HG03066 (cell line): ENCODE results near the gene ARHGEF6.
"Not testable (repeated sequence)": the region's sequence is repeated elsewhere in the genome, so short reads cannot be mapped to it uniquely, and the experiment has no call there.

ENCODE experiments used
- ATAC-seq: cut with Tn5 transposase; IDR thresholded peaks from one replicate; pipeline ENCODE4 v1.9.1; 2021; ENCODE audit warnings: low read depth; ENCODE audit not compliant: unreplicated experiment

ARHGEF6 gene

GRCh38 chrX:136789856-136790255 is 9.1 kb upstream of the ARHGEF6 start:
- no peak for ATAC-seq

DNA sequence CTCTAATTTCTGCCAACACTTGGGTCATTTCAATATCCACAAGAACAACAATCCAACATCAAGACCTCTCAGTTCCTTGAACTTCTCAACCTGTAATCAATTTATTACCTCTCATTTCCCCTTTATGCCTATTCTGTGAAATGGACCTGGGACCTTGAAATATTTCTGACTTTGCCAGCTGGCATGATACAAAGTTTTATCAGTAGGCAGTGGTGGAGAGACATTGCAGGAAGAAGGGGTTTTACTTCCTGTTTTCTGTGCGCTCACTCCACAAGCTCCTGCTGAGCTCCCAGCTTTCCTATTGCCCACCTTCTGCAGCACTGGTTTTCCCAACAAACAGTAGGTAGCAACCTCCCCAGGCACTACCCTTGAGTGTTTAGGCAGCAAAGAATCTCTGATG is 3.5 kb upstream of the ARHGEF6 start:
- ATAC-seq = no peak

DNA sequence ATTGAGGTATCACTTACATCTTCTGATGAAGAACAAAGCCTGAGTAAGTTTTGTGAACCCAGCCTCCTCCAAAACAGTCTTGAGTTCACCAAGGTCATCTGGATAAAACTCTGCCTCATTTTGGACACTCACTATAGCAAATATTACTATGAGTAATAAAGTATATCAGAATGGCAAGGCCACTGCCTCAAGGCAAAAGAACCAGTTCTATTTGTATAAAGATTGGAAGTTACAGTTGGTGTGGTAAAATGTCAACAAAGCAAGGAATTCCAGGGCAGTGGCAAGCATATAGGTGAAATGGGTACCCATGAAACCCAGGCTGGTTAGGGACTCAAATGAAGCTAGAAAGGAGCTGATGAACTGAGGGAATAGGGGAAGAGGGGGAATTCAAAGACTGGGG is 2.4 kb upstream of the ARHGEF6 start:
- ATAC-seq = no peak

GRCh38 chrX:136781180-136781797 is 557 bp upstream of the ARHGEF6 start:
- no peak for ATAC-seq

GRCh38 chrX:136780241-136780640 is 491 bp downstream of the ARHGEF6 start:
- no peak for ATAC-seq

GRCh38 chrX:136779346-136779781 is 1.4 kb downstream of the ARHGEF6 start:
- no peak for ATAC-seq

GRCh38 chrX:136778916-136779315 is 1.8 kb downstream of the ARHGEF6 start:
- ATAC-seq = no peak

GRCh38 chrX:136778020-136778419 is 2.7 kb downstream of the ARHGEF6 start:
- ATAC-seq = no peak

GRCh38 chrX:136773648-136774047 is 7.1 kb downstream of the ARHGEF6 start:
- no peak for ATAC-seq

GRCh38 chrX:136771869-136772268 is 8.9 kb downstream of the ARHGEF6 start:
- ATAC-seq = not testable (repeated sequence)

DNA sequence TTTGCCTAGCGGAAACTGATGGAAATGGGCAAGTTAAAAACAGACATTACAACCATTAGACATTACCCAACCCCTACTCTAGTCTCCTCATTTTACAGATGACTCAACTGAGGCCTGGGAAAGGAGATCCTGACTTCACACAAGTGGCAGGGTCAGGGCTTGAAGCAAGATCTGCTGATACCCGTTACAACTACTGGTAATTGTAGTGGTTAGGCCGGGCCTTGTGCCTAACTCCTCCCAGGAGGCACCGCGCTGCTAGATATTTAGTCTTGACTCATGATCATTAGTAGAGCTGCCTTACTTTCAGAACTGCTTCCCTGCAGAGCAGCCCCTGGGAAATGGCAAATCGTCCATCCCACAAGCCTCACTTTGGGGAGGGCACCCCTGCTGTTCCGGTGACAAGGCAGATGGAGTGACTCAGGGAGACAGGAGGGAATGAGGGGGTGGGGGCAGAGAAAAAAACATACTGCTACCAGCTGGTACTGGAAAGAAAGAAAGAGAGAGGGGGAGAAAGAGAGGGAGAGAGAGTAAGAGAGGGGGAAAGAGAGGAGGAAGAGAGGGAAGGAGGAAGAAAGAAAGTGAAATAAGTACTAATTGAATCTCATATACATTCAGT is 12.2 kb downstream of the ARHGEF6 start:
- no peak for ATAC-seq

DNA sequence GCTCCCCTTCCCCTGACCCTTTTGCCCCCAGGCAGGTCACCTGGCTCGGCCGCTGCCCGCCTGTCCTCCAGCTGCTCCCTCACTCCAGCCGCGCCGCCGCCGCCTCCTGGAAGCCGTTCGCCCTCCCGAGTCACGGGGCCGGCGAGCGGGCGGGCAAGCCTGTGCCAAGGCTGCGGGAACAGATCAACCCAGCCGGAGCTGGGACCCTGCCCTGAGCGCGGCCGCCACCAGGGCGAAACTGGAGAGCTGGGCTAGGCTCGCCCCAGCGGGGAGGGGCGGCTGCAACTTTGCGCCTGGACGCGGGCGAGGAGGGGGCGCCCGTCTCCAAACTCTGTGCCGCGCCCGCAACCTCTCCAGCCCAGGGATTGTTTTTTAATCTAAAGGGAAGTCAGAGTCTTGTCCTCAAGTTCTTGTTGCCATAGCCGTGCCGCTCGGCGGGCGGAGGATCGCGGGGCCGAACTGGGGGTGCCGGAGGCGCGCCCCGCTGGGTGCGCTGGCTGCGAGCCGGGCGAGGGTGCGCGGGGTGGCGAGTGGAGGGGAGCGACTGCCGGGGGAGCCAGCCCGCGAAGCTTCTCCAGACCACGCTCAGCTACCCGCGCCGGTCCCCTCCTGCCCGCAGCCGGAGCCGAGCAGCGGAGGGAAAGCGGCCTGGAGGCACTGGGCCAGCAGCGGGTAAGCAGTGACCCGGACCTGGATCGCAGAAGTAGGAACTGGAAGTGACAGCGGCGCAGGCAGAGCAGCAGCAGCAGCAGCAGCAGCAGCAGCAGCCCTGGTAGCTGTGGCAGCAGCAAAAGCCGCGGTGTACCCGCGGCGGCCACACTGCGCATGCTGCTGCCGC is 13.4 kb downstream of the ARHGEF6 start:
- ATAC-seq = peak; percentile 63

GRCh38 chrX:136766785-136767103 is 14.0 kb downstream of the ARHGEF6 start:
- ATAC-seq = peak; percentile 2

- no peak for ATAC-seq
These were observed 14.8 kb downstream of the ARHGEF6 start for GRCh38 chrX:136765821-136766356.

GRCh38 chrX:136764206-136764605 is 16.5 kb downstream of the ARHGEF6 start:
- ATAC-seq = no peak

GRCh38 chrX:136762820-136763452 is 17.8 kb downstream of the ARHGEF6 start:
- no peak for ATAC-seq

DNA sequence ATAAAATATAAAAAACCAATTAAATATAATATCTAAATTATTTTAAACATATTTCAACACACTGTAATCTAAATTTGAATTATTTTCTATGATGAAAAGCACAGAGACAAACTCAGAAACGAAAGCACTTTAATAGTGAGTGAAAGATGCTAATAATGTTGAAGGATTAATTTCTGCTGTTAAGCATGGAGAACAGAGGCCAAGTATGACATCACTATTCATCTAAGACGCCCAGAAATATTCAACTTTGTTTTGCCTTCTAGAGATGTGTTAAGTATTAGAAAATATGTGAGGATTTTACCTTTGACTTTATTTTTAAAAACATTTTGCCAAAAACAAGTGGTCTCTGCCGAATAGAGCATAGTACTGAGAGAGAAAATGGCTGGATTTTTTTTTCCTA is 19.3 kb downstream of the ARHGEF6 start:
- ATAC-seq = no peak

DNA sequence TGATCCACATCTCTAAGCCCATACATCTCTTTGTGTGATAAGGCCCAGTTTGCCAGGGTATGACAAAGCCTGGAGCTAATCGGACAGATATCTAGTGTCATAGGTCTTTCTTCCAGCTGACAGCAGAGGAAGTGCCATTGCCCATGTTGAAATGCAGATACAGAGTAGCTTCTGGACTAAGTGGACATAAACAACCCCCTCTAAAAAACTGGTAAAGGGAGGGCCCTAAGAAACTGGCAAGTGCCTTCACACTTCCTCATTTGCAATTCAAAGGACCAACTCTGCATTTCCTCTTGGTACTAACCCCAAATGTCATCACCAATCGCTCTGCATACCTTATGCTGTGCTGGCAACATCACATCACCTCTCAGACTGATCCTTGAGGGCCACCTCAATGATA is 20.8 kb downstream of the ARHGEF6 start:
- peak; percentile 74 for ATAC-seq

DNA sequence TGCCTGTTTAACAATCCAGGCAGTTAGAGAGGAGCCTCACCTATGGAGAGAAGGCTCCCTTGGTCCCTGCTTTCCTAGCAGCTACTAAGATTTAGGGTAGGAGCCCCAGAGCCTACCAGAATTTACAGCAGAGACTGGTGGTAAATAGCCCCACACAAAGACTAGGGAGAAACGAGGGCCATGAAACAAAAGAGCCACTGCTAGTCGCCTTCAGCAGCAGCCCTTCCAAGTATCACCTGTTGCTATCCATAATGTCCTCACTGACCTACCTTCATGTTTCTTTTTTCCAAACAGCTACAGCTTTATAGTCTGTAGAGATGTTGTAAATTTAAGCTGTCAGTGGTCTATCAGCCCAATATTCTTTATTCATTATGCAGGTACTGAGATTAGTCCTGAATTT is 25.3 kb downstream of the ARHGEF6 start:
- ATAC-seq = no peak

DNA sequence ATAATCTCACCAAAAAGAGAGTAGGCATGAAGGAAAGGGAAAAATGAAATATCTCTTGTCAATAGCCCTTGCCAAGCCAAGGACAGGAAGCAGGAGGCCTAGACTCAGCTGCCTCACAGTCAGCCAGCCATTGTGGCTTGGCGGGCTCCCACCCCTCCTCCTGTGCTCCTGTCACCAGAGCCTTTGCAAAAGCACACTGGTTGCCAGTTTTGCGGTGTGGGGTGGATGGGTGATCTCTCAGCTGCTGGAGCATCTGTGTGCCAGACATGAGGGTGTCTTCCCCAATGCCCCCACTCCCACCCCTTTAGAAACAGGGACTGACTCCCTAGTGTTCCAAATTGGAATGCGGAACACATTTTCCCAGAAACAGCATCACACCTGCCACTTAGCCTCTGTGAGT is 26.1 kb downstream of the ARHGEF6 start:
- ATAC-seq = no peak

DNA sequence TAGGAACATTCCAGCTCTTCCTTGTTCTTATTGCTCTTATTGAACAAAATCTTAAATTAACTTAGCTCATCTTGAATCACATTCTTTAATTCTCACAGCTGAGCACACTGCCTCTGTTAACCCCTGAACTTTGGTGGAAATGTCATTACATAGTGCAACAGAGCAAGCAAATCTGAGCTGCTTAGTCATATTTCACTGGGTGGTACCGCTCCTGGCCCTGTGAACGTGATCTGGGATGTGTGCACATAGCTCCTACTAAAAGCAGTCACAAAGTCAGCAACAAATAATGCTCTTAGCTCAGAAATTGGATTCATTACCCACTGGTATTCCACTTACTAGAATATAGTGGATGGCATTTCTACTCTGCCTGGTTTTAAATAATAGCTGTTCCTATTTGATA is 27.9 kb downstream of the ARHGEF6 start:
- ATAC-seq = no peak
